NCI-H2196 treated with DMSO at 0.1 percent for 48 hours (cell line): ENCODE measurements around the gene CXXC5.

Experiments
- DNase-seq: peaks from one replicate; lab custom pipeline; 2025; ENCODE audit not compliant: unreplicated experiment; lab: John Stamatoyannopoulos, UW

The CXXC5 gene

GRCh38 chr5:139678751-139679750 lies 30.9 kb downstream of the CXXC5 start:
- DNase-seq = no peak

- DNase-seq = no peak
These were observed 32.4 kb downstream of the CXXC5 start for GRCh38 chr5:139680368-139681111.

- DNase-seq = no peak
These were observed 32.9 kb downstream of the CXXC5 start for GRCh38 chr5:139681112-139681458.

- DNase-seq = no peak
These were observed 33.3 kb downstream of the CXXC5 start for GRCh38 chr5:139681466-139681865.

GRCh38 chr5:139682016-139682975 lies 34.1 kb downstream of the CXXC5 start:
- DNase-seq = no peak

- DNase-seq = no peak
These were observed 35.4 kb downstream of the CXXC5 start for GRCh38 chr5:139683295-139684271.

- no peak for DNase-seq
These were observed 36.3 kb downstream of the CXXC5 start for GRCh38 chr5:139684350-139684880.

GRCh38 chr5:139684881-139685749 lies 37.0 kb downstream of the CXXC5 start:
- DNase-seq = no peak

GRCh38 chr5:139685886-139686285 lies 37.7 kb downstream of the CXXC5 start:
- no peak for DNase-seq

GRCh38 chr5:139686356-139686705 lies 38.2 kb downstream of the CXXC5 start:
- DNase-seq = no peak

GRCh38 chr5:139686706-139687441 lies 38.7 kb downstream of the CXXC5 start:
- no peak for DNase-seq

GRCh38 chr5:139687656-139688055 lies 39.5 kb downstream of the CXXC5 start:
- no peak for DNase-seq

GRCh38 chr5:139688088-139688702 lies 40.0 kb downstream of the CXXC5 start:
- no peak for DNase-seq

- DNase-seq = no peak
These were observed 40.7 kb downstream of the CXXC5 start for GRCh38 chr5:139688751-139689372.

- DNase-seq = no peak
These were observed 41.5 kb downstream of the CXXC5 start for GRCh38 chr5:139689631-139690063.

- DNase-seq = no peak
These were observed 42.1 kb downstream of the CXXC5 start for GRCh38 chr5:139690064-139690802.
